ENCODE data around the gene STX18. TPM values are rescaled to one million over a fixed set of nuclear protein-coding genes. Genes with fewer than 3 reads are reported as not detected.

The STX18 gene
- total RNA-seq, 4 donors from 2014 or later = 23.8 to 42.1 (median 27.2) TPM

GRCh38 chr4:4443821-4444220 lies 98.0 kb downstream of the STX18 start:
- peaks cover 0 to 2% of the 10 kb centered on the region in 2 donors for H3K36me3 ChIP-seq
- intact Hi-C loops (cut with DNase I) = no loop called here
- WGBS, 2 donors = 78 to 83% methylated on average over 2 of the region's 2 CpGs

GRCh38 chr4:4440333-4441061 lies 101.4 kb downstream of the STX18 start:
- Histone ChIP-seq H3K9me3 (no peaks in the 10 kb centered on the region), H3K36me3 (peaks cover 12 to 14% of the 10 kb centered on the region in 2 donors), H3K4me1 (no peaks in the 10 kb centered on the region), H3K27me3 (no peaks in the 10 kb centered on the region), H3K4me3 (replicated peaks in 1 of 3) (no peak overlapping the region), H3K27ac (no peak overlapping the region)
- no peak for DNase-seq
- WGBS, 2 donors = 91 to 92% methylated on average over 2 of the region's 2 CpGs
- TF ChIP-seq, protein P1, sequence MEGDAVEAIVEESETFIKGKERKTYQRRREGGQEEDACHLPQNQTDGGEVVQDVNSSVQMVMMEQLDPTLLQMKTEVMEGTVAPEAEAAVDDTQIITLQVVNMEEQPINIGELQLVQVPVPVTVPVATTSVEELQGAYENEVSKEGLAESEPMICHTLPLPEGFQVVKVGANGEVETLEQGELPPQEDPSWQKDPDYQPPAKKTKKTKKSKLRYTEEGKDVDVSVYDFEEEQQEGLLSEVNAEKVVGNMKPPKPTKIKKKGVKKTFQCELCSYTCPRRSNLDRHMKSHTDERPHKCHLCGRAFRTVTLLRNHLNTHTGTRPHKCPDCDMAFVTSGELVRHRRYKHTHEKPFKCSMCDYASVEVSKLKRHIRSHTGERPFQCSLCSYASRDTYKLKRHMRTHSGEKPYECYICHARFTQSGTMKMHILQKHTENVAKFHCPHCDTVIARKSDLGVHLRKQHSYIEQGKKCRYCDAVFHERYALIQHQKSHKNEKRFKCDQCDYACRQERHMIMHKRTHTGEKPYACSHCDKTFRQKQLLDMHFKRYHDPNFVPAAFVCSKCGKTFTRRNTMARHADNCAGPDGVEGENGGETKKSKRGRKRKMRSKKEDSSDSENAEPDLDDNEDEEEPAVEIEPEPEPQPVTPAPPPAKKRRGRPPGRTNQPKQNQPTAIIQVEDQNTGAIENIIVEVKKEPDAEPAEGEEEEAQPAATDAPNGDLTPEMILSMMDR (IDR thresholded peaks at IDR 0.05) = no peak
- TF ChIP-seq POLR2A (IDR thresholded peaks at IDR 0.05) = no peak
- intact Hi-C loops (cut with DNase I) = no loop called here

More at GRCh38 chr4:4443821-4444220, 98.0 kb downstream of the STX18 start:
- no peak overlapping the region for H3K27ac ChIP-seq
- TF ChIP-seq, protein P1 (IDR thresholded peaks at IDR 0.05) = no peak
- TF ChIP-seq POLR2A (IDR thresholded peaks at IDR 0.05) = no peak
- no peak for DNase-seq
- H3K4me1 ChIP-seq = no peaks in the 10 kb centered on the region
- no peaks in the 10 kb centered on the region for H3K27me3 ChIP-seq
- no peaks in the 10 kb centered on the region for H3K9me3 ChIP-seq
- H3K4me3 ChIP-seq (replicated peaks in 1 of 3) = no peak overlapping the region

DNA sequence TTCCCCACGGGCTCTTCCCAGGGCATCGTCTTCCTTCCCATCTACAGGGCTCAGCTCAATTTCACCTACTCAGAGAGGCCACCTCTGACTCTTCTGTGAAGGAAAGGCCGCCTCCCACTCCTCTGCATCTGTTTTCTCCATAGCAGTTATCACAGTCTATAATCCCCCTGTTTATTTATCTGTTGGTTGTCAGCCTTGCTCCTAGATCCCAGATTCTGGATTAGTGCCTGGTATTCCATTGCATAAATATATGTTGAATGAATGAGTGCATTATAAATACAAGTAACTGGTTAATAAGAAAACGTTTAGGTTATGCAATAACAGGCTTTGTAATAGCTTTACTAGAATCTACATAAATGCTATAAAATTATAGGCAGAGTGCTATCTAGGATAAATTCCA lies 102.1 kb downstream of the STX18 start:
- H3K4me3 ChIP-seq (replicated peaks in 1 of 3) = no peak overlapping the region
- TF ChIP-seq POLR2A (IDR thresholded peaks at IDR 0.05) = no peak
- TF ChIP-seq, protein P1 (IDR thresholded peaks at IDR 0.05) = no peak
- WGBS, 2 donors = 89 to 91% methylated on average over 4 of the region's 4 CpGs
- no peak for DNase-seq
- H3K4me1 ChIP-seq = no peaks in the 10 kb centered on the region
- no peak overlapping the region for H3K27ac ChIP-seq
- no peaks in the 10 kb centered on the region for H3K27me3 ChIP-seq
- intact Hi-C loops (cut with DNase I) = no loop called here
- H3K36me3 ChIP-seq = peaks cover 14 to 15% of the 10 kb centered on the region in 2 donors
- H3K9me3 ChIP-seq = no peaks in the 10 kb centered on the region

DNA sequence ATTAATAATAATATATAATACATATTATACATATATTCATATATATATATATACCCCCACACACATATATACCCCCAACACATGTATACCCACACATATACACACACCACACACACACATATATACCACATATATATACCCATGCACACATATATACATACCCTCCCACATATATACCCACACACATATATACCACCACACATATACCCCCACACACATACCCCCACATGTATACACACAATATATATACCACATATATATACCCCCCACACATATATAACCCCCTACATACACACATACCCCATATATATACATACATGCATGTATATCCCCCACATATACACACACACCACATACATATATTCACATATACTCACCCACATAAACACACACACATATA lies 103.0 kb downstream of the STX18 start:
- Histone ChIP-seq H3K4me1 (no peaks in the 10 kb centered on the region), H3K27me3 (no peaks in the 10 kb centered on the region), H3K27ac (no peak overlapping the region), H3K9me3 (no peaks in the 10 kb centered on the region), H3K4me3 (replicated peaks in 1 of 3) (no peak overlapping the region), H3K36me3 (peaks cover 14 to 17% of the 10 kb centered on the region in 2 donors)
- no peak for TF ChIP-seq POLR2A (IDR thresholded peaks at IDR 0.05)
- TF ChIP-seq, protein P1 (IDR thresholded peaks at IDR 0.05) = no peak
- intact Hi-C loops (cut with DNase I) = no loop called here
- DNase-seq = no peak

DNA sequence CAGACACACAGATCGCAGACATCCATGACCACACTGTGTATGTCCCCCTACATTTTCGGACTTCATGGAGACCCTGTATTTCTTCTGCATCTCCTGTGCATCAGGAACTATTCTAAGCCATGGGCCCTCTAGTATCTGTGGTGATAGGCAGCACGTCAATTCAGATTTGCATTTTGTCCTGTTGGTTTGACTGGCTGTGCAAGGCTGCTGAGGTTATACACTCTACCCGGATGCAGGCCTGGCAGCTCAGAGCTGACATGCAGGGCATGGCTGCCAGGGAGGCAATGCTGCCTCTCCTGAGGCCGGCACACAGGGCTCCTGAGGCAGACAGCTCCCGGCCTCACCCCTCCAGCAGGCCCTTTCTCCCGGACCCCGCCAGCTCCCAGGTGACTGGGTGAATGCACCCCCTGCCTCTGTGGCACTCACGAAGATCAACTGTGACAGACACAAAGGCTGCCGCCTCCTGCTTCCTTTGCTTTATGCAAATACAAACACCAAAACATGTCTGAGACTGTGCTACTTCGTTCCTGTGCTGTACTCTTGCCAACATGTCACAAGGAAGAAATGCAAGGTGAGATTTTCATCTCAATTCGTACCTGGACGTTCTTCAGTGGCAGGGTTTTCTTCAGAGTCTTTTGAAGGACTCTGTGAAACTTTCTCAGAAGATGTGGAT lies 103.9 kb downstream of the STX18 start:
- H3K4me1 ChIP-seq = no peaks in the 10 kb centered on the region
- TF ChIP-seq, protein P1 (IDR thresholded peaks at IDR 0.05) = no peak
- no peak for TF ChIP-seq POLR2A (IDR thresholded peaks at IDR 0.05)
- no peak for DNase-seq
- H3K4me3 ChIP-seq (replicated peaks in 1 of 3) = no peak overlapping the region
- no peaks in the 10 kb centered on the region for H3K27me3 ChIP-seq
- peaks cover 14 to 22% of the 10 kb centered on the region in 2 donors for H3K36me3 ChIP-seq
- H3K27ac ChIP-seq = no peak overlapping the region
- intact Hi-C loops (cut with DNase I) = no loop called here
- 92 to 94% methylated on average over 12 to 13 of the region's 13 CpGs for WGBS, 2 donors
- no peaks in the 10 kb centered on the region for H3K9me3 ChIP-seq

All from thyroid gland (tissue), 4 donors.